ENCODE data around the gene RASGRP1. TPM values are rescaled to one million over a fixed set of nuclear protein-coding genes. Genes with fewer than 3 reads are reported as not detected.

RASGRP1 gene
- total RNA-seq, 4 donors from 2014 or later = 0.29 to 0.99 (median 0.66) TPM

DNA sequence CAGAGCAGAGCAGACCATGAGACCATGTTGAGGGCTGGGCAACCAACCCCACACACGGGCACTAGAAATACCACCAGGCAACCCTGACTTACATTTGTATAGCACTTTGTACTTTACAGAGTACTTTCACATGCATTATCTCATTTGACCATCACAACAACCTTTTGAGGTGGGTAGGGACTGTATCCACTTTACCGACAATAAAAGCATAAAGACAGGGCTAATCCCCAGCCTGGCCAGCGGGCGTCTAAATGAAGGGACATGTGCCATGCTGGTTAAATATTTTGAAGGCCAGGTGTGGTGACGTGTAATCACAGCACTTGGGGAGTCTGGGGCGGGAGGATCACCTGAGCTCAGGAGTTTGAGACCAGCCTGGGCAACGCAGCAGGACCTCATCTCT, 23.6 kb downstream of the RASGRP1 start:
- peaks cover 0 to 6% (median 4%) of the 10 kb centered on the region in 4 donors for H3K4me1 ChIP-seq
- H3K9me3 ChIP-seq = no peaks in the 10 kb centered on the region
- no peak overlapping the region for H3K27ac ChIP-seq (replicated peaks in 1 of 4)
- no peaks in the 10 kb centered on the region for H3K27me3 ChIP-seq
- intact Hi-C loops (cut with DNase I) = no loop called here
- WGBS = 93% methylated on average over 6 of the region's 7 CpGs
- no peak overlapping the region for H3K4me3 ChIP-seq
- H3K36me3 ChIP-seq = no peaks in the 10 kb centered on the region
- DNase-seq (ENCODE audit: extremely low spot score) = peak; percentile 66
- TF ChIP-seq, protein P1, sequence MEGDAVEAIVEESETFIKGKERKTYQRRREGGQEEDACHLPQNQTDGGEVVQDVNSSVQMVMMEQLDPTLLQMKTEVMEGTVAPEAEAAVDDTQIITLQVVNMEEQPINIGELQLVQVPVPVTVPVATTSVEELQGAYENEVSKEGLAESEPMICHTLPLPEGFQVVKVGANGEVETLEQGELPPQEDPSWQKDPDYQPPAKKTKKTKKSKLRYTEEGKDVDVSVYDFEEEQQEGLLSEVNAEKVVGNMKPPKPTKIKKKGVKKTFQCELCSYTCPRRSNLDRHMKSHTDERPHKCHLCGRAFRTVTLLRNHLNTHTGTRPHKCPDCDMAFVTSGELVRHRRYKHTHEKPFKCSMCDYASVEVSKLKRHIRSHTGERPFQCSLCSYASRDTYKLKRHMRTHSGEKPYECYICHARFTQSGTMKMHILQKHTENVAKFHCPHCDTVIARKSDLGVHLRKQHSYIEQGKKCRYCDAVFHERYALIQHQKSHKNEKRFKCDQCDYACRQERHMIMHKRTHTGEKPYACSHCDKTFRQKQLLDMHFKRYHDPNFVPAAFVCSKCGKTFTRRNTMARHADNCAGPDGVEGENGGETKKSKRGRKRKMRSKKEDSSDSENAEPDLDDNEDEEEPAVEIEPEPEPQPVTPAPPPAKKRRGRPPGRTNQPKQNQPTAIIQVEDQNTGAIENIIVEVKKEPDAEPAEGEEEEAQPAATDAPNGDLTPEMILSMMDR (IDR thresholded peaks at IDR 0.05) = no peak
- TF ChIP-seq EP300 (IDR thresholded peaks at IDR 0.05) = no peak
- no peak for TF ChIP-seq POLR2A (IDR thresholded peaks at IDR 0.05; ENCODE audit: low read depth)
- TF ChIP-seq POLR2AphosphoS5 (IDR thresholded peaks at IDR 0.05) = no peak

DNA sequence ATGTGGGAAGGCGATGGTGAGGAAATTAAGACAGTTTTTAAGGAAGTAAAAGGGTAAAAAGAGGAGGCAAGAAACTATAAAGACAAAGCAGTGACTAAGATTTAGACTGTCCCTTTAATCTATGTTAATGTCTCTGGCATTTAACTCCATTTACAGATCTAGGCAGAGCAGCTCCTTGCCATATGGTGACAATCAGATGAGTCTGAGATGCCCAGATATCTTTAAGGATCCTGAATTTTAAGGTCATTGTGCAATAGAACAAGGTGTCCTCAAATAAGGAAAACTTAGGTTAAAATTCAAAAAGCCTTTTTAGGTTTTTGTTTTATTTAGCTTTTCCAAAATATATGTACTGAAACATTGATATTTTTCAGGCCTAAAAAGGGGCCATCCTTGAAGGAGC, 24.1 kb downstream of the RASGRP1 start:
- no peaks in the 10 kb centered on the region for H3K9me3 ChIP-seq
- H3K27ac ChIP-seq (replicated peaks in 1 of 4) = no peak overlapping the region
- TF ChIP-seq, protein P1 (IDR thresholded peaks at IDR 0.05) = no peak
- TF ChIP-seq POLR2A (IDR thresholded peaks at IDR 0.05; ENCODE audit: low read depth) (no peak), EP300 (IDR thresholded peaks at IDR 0.05) (no peak), POLR2AphosphoS5 (IDR thresholded peaks at IDR 0.05) (no peak)
- no peaks in the 10 kb centered on the region for H3K36me3 ChIP-seq
- 97% methylated on average over 1 of the region's 1 CpG for WGBS
- H3K4me3 ChIP-seq = no peak overlapping the region
- H3K4me1 ChIP-seq = peaks cover 0 to 10% (median 8%) of the 10 kb centered on the region in 4 donors
- DNase-seq (ENCODE audit: extremely low spot score) = peak; percentile 17
- intact Hi-C loops (cut with DNase I) = no loop called here
- no peaks in the 10 kb centered on the region for H3K27me3 ChIP-seq

DNA sequence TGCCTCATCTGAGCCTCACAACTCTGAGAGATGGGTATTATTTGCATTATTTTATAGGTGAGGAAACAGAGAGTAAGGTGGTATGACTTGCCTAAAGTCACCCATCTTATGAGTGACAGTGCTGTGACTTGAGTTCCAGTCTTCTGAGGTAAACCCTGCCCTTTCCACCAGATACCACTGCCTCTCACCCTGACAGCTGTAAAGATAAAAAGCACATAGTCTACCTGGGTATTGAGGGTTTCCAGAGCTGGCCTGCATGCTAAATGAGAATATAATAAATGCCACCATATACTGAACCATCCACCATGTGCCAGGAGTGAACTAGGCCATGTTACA, 25.6 kb downstream of the RASGRP1 start:
- Histone ChIP-seq H3K36me3 (no peaks in the 10 kb centered on the region), H3K27ac (replicated peaks in 1 of 4) (no peak overlapping the region), H3K9me3 (no peaks in the 10 kb centered on the region), H3K4me3 (no peak overlapping the region), H3K4me1 (peaks cover 0 to 12% (median 9%) of the 10 kb centered on the region in 4 donors), H3K27me3 (no peaks in the 10 kb centered on the region)
- intact Hi-C loops (cut with DNase I) = no loop called here
- no peak for TF ChIP-seq POLR2A (IDR thresholded peaks at IDR 0.05; ENCODE audit: low read depth)
- TF ChIP-seq, protein P1 (IDR thresholded peaks at IDR 0.05) = no peak
- no peak for TF ChIP-seq EP300 (IDR thresholded peaks at IDR 0.05)
- no peak for TF ChIP-seq POLR2AphosphoS5 (IDR thresholded peaks at IDR 0.05)
- peak; percentile 31 for DNase-seq (ENCODE audit: extremely low spot score)

DNA sequence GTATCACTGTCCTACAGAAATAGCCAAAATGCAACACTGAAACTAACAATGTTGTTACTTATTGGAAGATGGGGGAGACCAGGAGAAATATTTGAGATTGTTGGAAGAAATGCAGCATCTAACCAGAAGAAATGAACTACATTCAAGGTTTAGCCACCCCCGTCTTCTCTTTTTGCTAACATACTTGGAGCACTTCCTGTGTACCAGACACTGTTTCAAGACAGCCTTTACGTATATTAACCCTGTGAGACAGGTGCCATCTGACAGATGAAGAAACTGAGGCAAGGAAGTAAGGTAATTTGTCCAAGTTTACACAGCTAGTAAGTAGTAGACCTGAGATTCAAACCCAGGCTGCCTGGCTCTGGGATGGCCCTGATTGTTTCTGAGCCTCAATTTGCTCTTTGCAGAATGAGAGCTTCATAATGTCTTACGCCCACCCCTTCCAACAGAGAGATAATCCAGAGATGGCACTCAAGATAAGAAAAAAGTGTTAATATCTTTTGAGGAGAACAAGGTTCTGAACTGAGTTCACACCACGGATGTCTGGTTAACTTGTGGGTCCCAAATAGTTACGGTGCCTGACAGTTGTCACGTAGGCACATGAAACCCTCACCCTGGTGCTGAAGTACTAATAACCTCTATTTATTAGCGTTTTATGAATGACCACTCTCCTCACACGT, 26.1 kb downstream of the RASGRP1 start:
- 90% methylated on average over 8 of the region's 8 CpGs for WGBS
- H3K27me3 ChIP-seq = no peaks in the 10 kb centered on the region
- intact Hi-C loops (cut with DNase I) = no loop called here
- no peaks in the 10 kb centered on the region for H3K9me3 ChIP-seq
- TF ChIP-seq POLR2AphosphoS5 (IDR thresholded peaks at IDR 0.05) (no peak), EP300 (IDR thresholded peaks at IDR 0.05) (no peak), POLR2A (IDR thresholded peaks at IDR 0.05; ENCODE audit: low read depth) (no peak)
- TF ChIP-seq, protein P1 (IDR thresholded peaks at IDR 0.05) = no peak
- no peak overlapping the region for H3K27ac ChIP-seq (replicated peaks in 1 of 4)
- no peak overlapping the region for H3K4me3 ChIP-seq
- H3K4me1 ChIP-seq = peaks cover 0 to 12% (median 9%) of the 10 kb centered on the region in 4 donors
- DNase-seq (ENCODE audit: extremely low spot score) = peak; percentile 75
- H3K36me3 ChIP-seq = no peaks in the 10 kb centered on the region

DNA sequence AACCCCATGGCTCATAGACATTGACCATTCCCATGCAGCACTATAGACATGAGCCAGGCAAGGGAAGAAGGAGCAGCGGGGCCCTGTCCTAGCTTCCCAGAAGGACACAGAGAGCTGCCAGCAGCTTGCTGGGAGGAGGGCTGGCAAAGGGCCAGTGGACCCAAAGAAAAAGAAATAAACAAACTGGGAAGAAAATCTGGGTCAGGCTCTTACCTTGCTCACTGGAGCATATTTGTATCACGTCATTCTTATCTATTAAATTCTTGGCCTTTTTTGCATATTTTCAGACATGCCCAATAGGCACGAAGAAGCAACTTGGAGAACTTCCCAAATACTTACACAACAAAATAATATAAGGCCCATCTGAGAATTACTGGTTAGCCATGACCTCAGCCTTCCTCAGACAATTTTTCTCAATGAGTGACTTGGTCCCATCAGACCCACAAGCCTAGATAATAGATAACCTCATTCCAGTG, 28.4 kb downstream of the RASGRP1 start:
- no peaks in the 10 kb centered on the region for H3K9me3 ChIP-seq
- 41% methylated on average over 3 of the region's 3 CpGs for WGBS
- intact Hi-C loops (cut with DNase I) = no loop called here
- TF ChIP-seq, protein P1 (IDR thresholded peaks at IDR 0.05) = no peak
- TF ChIP-seq EP300 (IDR thresholded peaks at IDR 0.05) (no peak), POLR2A (IDR thresholded peaks at IDR 0.05; ENCODE audit: low read depth) (no peak), POLR2AphosphoS5 (IDR thresholded peaks at IDR 0.05) (no peak)
- peaks cover 0 to 12% (median 9%) of the 10 kb centered on the region in 4 donors for H3K4me1 ChIP-seq
- H3K27me3 ChIP-seq = no peaks in the 10 kb centered on the region
- H3K4me3 ChIP-seq = no peak overlapping the region
- peak; percentile 90 for DNase-seq (ENCODE audit: extremely low spot score)
- no peak overlapping the region for H3K27ac ChIP-seq (replicated peaks in 1 of 4)
- H3K36me3 ChIP-seq = no peaks in the 10 kb centered on the region
